Sigmoid colon (tissue), 3 donors: ENCODE data around the gene PIKFYVE.

Experiments used
- CTCF ChIP-seq, 4 experiments: fragments of 450-650 bp in 3 of 4; fragments of 200-600 bp in 1 of 4; IDR thresholded peaks; one replicate each; pipeline ENCODE4 v1.5.1; 2016 to 2019; ENCODE audit warnings: antibody characterized with exemption in 4 of 4, mild to moderate bottlenecking in 3 of 4, moderate library complexity in 2 of 4
- POLR2A ChIP-seq, 2 donors: fragments of 450-650 bp; IDR thresholded peaks; one replicate each; pipeline ENCODE4 v1.6.1; 2016; ENCODE audit warnings: antibody characterized with exemption in 2 of 2, mild to moderate bottlenecking in 2 of 2, moderate library complexity in 2 of 2

GRCh38 chr2:208371634-208371935 is 105.5 kb downstream of the PIKFYVE start:
- TF ChIP-seq CTCF (IDR thresholded peaks at IDR 0.05) (no peak), POLR2A (IDR thresholded peaks at IDR 0.05) (no peak)
